Measurements from ENCODE around the gene SALL4.
"Not testable (repeated sequence)": the region's sequence is repeated elsewhere in the genome, so short reads cannot be mapped to it uniquely, and the experiment has no call there.

The SALL4 gene

DNA sequence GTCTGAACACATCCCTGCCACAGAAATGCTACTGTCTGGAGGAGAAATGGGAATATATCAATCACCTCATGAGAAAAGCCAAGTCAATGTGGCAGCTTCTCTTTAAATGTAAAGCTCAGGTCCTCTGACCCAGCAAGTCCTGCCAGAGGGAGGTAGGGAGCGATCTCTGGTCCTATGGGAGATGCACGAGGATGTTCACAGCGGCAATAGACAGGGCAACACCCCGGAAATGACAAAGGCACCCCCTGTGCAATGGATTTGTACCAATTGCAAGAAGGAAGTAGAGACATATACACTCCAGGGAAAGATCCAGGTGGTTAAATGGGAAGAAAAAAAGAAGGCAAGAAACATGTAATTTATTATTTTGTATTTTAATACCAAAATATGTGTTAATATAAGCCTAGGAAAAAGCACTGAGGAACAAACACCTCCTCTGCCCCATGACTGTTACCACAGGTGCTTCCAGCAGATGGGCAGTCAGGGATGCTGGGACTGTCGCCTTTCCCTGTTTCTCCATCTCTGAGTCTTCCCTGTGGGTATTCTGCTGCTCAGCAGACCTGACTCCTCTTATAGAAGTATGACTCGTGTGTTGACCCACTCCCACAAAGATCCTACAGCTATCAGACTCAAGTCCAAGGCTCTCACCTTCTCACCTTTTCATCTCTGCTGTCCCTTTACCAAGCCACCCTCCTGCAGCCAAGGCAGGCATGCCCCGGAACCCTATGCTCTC is 55.0 kb downstream of the SALL4 start:
- DNase-seq: no peak
- H3K4me3 ChIP-seq (ENCODE audit: low read length): no peak overlapping the region
- H3K79me2 ChIP-seq (ENCODE audit: control insufficient read depth, insufficient read depth, low read length): no peaks in the 10 kb centered on the region
- H3K36me3 ChIP-seq (ENCODE audit: control insufficient read depth, insufficient read depth, low read length): no peaks in the 10 kb centered on the region
- H3K27ac ChIP-seq (ENCODE audit: low read depth, low read length): no peak overlapping the region
- no peaks in the 10 kb centered on the region for H3K79me1 ChIP-seq (ENCODE audit: low read length)
- no peaks in the 10 kb centered on the region for H3K4me1 ChIP-seq (ENCODE audit: control insufficient read depth, low read depth, low read length)
- no peak overlapping the region for H2AK5ac ChIP-seq (ENCODE audit: low read length)
- H3K9ac ChIP-seq (ENCODE audit: low read length): no peak overlapping the region
- H4K5ac ChIP-seq (ENCODE audit: low read length): no peak overlapping the region
- no peak overlapping the region for H3K4me2 ChIP-seq (ENCODE audit: low read length)
- no peak overlapping the region for H2BK120ac ChIP-seq (ENCODE audit: low read depth, low read length)
- no peak overlapping the region for H2BK15ac ChIP-seq (replicated peaks; ENCODE audit: low read depth)
- H3K18ac ChIP-seq (ENCODE audit: low read length): no peak overlapping the region
- no peak overlapping the region for H3K4ac ChIP-seq (ENCODE audit: low read depth, low read length)
- WGBS (ENCODE audit: extremely low coverage, insufficient coverage, low lambda C conversion rate): no CpG with 5 or more reads among the region's 7 CpGs
- H3K23ac ChIP-seq (ENCODE audit: low read length): no peak overlapping the region
- no peak overlapping the region for H3K56ac ChIP-seq (ENCODE audit: low read length)
- no peaks in the 10 kb centered on the region for H3K27me3 ChIP-seq (ENCODE audit: insufficient read depth, low read length, poor library complexity)
- H4K8ac ChIP-seq (ENCODE audit: low read depth, low read length): no peak overlapping the region
- H2BK5ac ChIP-seq (ENCODE audit: low read length): no peak overlapping the region

GRCh38 chr20:51745804-51746203 is 56.5 kb downstream of the SALL4 start:
- Histone ChIP-seq H2BK15ac (replicated peaks; ENCODE audit: low read depth) (no peak overlapping the region), H4K5ac (ENCODE audit: low read length) (no peak overlapping the region), H3K56ac (ENCODE audit: low read length) (no peak overlapping the region), H2BK120ac (ENCODE audit: low read depth, low read length) (no peak overlapping the region), H3K79me1 (ENCODE audit: low read length) (no peaks in the 10 kb centered on the region), H2AK5ac (ENCODE audit: low read length) (no peak overlapping the region), H3K36me3 (ENCODE audit: control insufficient read depth, insufficient read depth, low read length) (no peaks in the 10 kb centered on the region), H3K23ac (ENCODE audit: low read length) (no peak overlapping the region), H3K4me3 (ENCODE audit: low read length) (no peak overlapping the region), H3K27me3 (ENCODE audit: insufficient read depth, low read length, poor library complexity) (no peaks in the 10 kb centered on the region), H3K27ac (ENCODE audit: low read depth, low read length) (no peak overlapping the region), H3K79me2 (ENCODE audit: control insufficient read depth, insufficient read depth, low read length) (no peaks in the 10 kb centered on the region), H3K4me2 (ENCODE audit: low read length) (no peak overlapping the region), H3K4ac (ENCODE audit: low read depth, low read length) (no peak overlapping the region), H2BK5ac (ENCODE audit: low read length) (no peak overlapping the region), H4K8ac (ENCODE audit: low read depth, low read length) (no peak overlapping the region), H3K18ac (ENCODE audit: low read length) (no peak overlapping the region), H3K9ac (ENCODE audit: low read length) (no peak overlapping the region), H3K4me1 (ENCODE audit: control insufficient read depth, low read depth, low read length) (no peaks in the 10 kb centered on the region)
- no CpG with 5 or more reads among the region's 3 CpGs for WGBS (ENCODE audit: extremely low coverage, insufficient coverage, low lambda C conversion rate)
- no peak for DNase-seq

DNA sequence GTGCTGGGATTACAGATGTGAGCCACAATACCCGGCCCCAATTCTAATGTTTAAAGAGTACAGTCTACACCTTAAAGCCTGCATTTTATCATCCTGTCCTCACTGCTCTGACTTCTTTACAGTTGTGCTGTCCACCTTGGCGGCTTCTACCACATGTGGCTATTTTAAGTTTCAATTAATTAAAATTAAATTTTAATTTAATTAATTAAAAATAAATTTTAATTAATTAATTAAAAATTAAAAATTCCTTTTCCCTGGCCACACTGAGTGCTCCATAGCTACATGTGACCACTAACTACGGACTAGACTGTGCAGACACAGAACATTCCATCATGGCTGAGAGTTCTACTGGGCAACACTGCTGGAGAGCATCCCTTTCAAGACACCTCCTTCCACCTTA is 61.5 kb downstream of the SALL4 start:
- no peak for DNase-seq
- Histone ChIP-seq H3K4me2 (ENCODE audit: low read length) (no peak overlapping the region), H4K5ac (ENCODE audit: low read length) (no peak overlapping the region), H3K27ac (ENCODE audit: low read depth, low read length) (no peak overlapping the region), H3K23ac (ENCODE audit: low read length) (no peak overlapping the region), H2BK120ac (ENCODE audit: low read depth, low read length) (no peak overlapping the region), H3K27me3 (ENCODE audit: insufficient read depth, low read length, poor library complexity) (no peaks in the 10 kb centered on the region), H3K4me3 (ENCODE audit: low read length) (no peak overlapping the region), H3K79me1 (ENCODE audit: low read length) (no peaks in the 10 kb centered on the region), H3K79me2 (ENCODE audit: control insufficient read depth, insufficient read depth, low read length) (no peaks in the 10 kb centered on the region), H3K4ac (ENCODE audit: low read depth, low read length) (no peak overlapping the region), H2AK5ac (ENCODE audit: low read length) (no peak overlapping the region), H2BK15ac (replicated peaks; ENCODE audit: low read depth) (no peak overlapping the region), H3K56ac (ENCODE audit: low read length) (no peak overlapping the region), H3K9ac (ENCODE audit: low read length) (no peak overlapping the region), H4K8ac (ENCODE audit: low read depth, low read length) (no peak overlapping the region), H3K4me1 (ENCODE audit: control insufficient read depth, low read depth, low read length) (no peaks in the 10 kb centered on the region), H3K18ac (ENCODE audit: low read length) (no peak overlapping the region), H3K36me3 (ENCODE audit: control insufficient read depth, insufficient read depth, low read length) (no peaks in the 10 kb centered on the region), H2BK5ac (ENCODE audit: low read length) (no peak overlapping the region)
- WGBS (ENCODE audit: extremely low coverage, insufficient coverage, low lambda C conversion rate): no CpG with 5 or more reads among the region's 3 CpGs

DNA sequence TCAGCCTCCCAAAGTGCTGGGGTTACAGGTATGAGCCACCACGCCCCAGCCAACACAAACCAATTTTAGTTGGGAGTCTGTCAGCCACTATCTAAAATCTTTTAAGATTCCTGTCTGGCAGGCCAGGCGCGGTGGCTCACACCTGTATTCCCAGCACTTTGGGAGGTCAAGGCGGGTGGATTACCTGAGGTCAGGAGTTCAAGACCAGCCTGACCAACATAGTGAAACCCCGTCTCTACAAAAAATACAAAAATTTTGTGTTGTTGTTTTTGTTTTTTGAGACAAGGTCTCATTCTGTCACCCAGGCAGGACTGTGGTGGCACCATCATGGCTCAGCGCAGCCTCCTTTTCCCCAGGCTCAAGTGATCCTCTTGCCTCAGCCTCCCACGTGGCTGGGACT is 62.0 kb downstream of the SALL4 start:
- H3K23ac ChIP-seq (ENCODE audit: low read length); H4K5ac ChIP-seq (ENCODE audit: low read length); H3K4me2 ChIP-seq (ENCODE audit: low read length); H3K4ac ChIP-seq (ENCODE audit: low read depth, low read length); H2AK5ac ChIP-seq (ENCODE audit: low read length); H3K27ac ChIP-seq (ENCODE audit: low read depth, low read length); H2BK5ac ChIP-seq (ENCODE audit: low read length); H3K9ac ChIP-seq (ENCODE audit: low read length); H3K56ac ChIP-seq (ENCODE audit: low read length); H3K79me2 ChIP-seq (ENCODE audit: control insufficient read depth, insufficient read depth, low read length); H3K27me3 ChIP-seq (ENCODE audit: insufficient read depth, low read length, poor library complexity); H4K8ac ChIP-seq (ENCODE audit: low read depth, low read length); H3K36me3 ChIP-seq (ENCODE audit: control insufficient read depth, insufficient read depth, low read length); DNase-seq; H2BK15ac ChIP-seq (replicated peaks; ENCODE audit: low read depth); H3K18ac ChIP-seq (ENCODE audit: low read length); H3K4me1 ChIP-seq (ENCODE audit: control insufficient read depth, low read depth, low read length); H3K79me1 ChIP-seq (ENCODE audit: low read length); H3K4me3 ChIP-seq (ENCODE audit: low read length); H2BK120ac ChIP-seq (ENCODE audit: low read depth, low read length): not testable (repeated sequence)
- WGBS (ENCODE audit: extremely low coverage, insufficient coverage, low lambda C conversion rate): no CpG with 5 or more reads among the region's 7 CpGs

DNA sequence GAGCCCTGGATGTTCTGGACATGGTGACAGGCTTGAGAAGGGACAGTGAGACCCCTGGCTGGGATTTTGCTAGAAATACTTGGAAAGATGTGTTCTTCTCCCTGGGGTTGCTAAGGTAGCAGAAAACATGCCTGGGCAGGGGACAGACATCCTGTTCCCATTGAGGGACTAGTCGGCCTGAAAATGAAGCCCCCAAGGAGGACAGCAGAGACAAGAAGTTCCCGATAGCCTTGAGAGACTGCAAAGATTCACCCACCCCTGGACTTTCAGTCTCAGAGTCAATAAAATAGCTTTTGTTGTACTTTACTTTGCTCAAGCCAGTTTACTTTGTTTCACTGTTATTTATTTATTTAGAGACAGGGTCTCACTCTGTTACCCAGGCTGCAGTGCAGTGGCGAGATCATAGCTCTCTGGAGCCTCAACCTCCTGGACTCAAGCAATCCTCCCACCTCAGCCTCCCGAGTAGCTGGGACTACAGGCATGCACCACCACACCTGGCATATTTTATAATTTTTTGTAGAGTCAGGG is 62.5 kb downstream of the SALL4 start:
- no peaks in the 10 kb centered on the region for H3K79me1 ChIP-seq (ENCODE audit: low read length)
- no peak overlapping the region for H2AK5ac ChIP-seq (ENCODE audit: low read length)
- H3K27me3 ChIP-seq (ENCODE audit: insufficient read depth, low read length, poor library complexity): no peaks in the 10 kb centered on the region
- H4K5ac ChIP-seq (ENCODE audit: low read length): no peak overlapping the region
- no peak overlapping the region for H3K4me3 ChIP-seq (ENCODE audit: low read length)
- no peak overlapping the region for H2BK15ac ChIP-seq (replicated peaks; ENCODE audit: low read depth)
- H3K4me2 ChIP-seq (ENCODE audit: low read length): no peak overlapping the region
- DNase-seq: no peak
- no peaks in the 10 kb centered on the region for H3K4me1 ChIP-seq (ENCODE audit: control insufficient read depth, low read depth, low read length)
- no peak overlapping the region for H3K23ac ChIP-seq (ENCODE audit: low read length)
- no peak overlapping the region for H4K8ac ChIP-seq (ENCODE audit: low read depth, low read length)
- no CpG with 5 or more reads among the region's 4 CpGs for WGBS (ENCODE audit: extremely low coverage, insufficient coverage, low lambda C conversion rate)
- no peak overlapping the region for H2BK5ac ChIP-seq (ENCODE audit: low read length)
- no peak overlapping the region for H3K27ac ChIP-seq (ENCODE audit: low read depth, low read length)
- no peak overlapping the region for H3K4ac ChIP-seq (ENCODE audit: low read depth, low read length)
- no peak overlapping the region for H3K9ac ChIP-seq (ENCODE audit: low read length)
- no peaks in the 10 kb centered on the region for H3K79me2 ChIP-seq (ENCODE audit: control insufficient read depth, insufficient read depth, low read length)
- no peak overlapping the region for H3K56ac ChIP-seq (ENCODE audit: low read length)
- no peak overlapping the region for H2BK120ac ChIP-seq (ENCODE audit: low read depth, low read length)
- no peak overlapping the region for H3K18ac ChIP-seq (ENCODE audit: low read length)
- no peaks in the 10 kb centered on the region for H3K36me3 ChIP-seq (ENCODE audit: control insufficient read depth, insufficient read depth, low read length)
